Neuronal stem cell (in vitro differentiated cells): Measurements from ENCODE around the gene SERPINA9.
"Not testable (repeated sequence)": the region's sequence is repeated elsewhere in the genome, so short reads cannot be mapped to it uniquely, and the experiment has no call there.

Experiments
- DNase-seq: peaks from one replicate; pipeline ENCODE4 v3.0.0-alpha.2; 2013; ENCODE audit warnings: low spot score
- H2AFZ ChIP-seq: one replicate; pipeline ENCODE4 v1.6.1; 2013; ENCODE audit warnings: mild to moderate bottlenecking, low read length, inconsistent platforms
- H2AK5ac ChIP-seq: 2 replicates; pipeline ENCODE4 v1.6.1; 2013; ENCODE audit warnings: low read depth, mild to moderate bottlenecking, inconsistent platforms, low read length, moderate library complexity, mixed read lengths
- H2BK120ac ChIP-seq: 2 replicates; pipeline ENCODE4 v1.6.1; 2013; ENCODE audit warnings: low read depth, mild to moderate bottlenecking, inconsistent platforms, low read length, moderate library complexity, mixed read lengths
- H2BK12ac ChIP-seq: one replicate; pipeline ENCODE4 v1.6.1; 2013; ENCODE audit warnings: low read length, inconsistent platforms
- H2BK15ac ChIP-seq: 2 replicates; pipeline ENCODE4 v1.6.1; 2013; ENCODE audit warnings: mild to moderate bottlenecking, low read length, inconsistent platforms, mixed read lengths
- H2BK5ac ChIP-seq: one replicate; pipeline ENCODE4 v1.6.1; 2013; ENCODE audit warnings: inconsistent platforms, mild to moderate bottlenecking, low read length, moderate library complexity
- H3K14ac ChIP-seq: one replicate; pipeline ENCODE4 v1.6.1; 2013; ENCODE audit warnings: low read length, inconsistent platforms
- H3K18ac ChIP-seq: 2 replicates; pipeline ENCODE4 v1.6.1; 2013; ENCODE audit warnings: low read length, inconsistent platforms
- H3K23ac ChIP-seq: 2 replicates; pipeline ENCODE4 v1.6.1; 2013; ENCODE audit warnings: low read depth, mild to moderate bottlenecking, mixed read lengths, low read length, inconsistent platforms; ENCODE audit not compliant: poor library complexity
- H3K27ac ChIP-seq: replicated peaks from 3 replicates; pipeline ENCODE4 v1.5.1; 2013; ENCODE audit warnings: low read length, inconsistent platforms
- H3K27me3 ChIP-seq, 3 experiments: 2 replicates each; pipeline ENCODE4 v1.6.1; 2013; ENCODE audit warnings: low read length in 3 of 3, mild to moderate bottlenecking in 2 of 3, inconsistent platforms in 1 of 3, low read depth in 1 of 3, mixed read lengths in 1 of 3, moderate library complexity in 1 of 3; ENCODE audit not compliant: control insufficient read depth in 3 of 3, insufficient read depth in 3 of 3
- H3K36me3 ChIP-seq, 2 donors: replicated peaks in 1 of 2; 2 replicates each; pipeline ENCODE4 v1.6.1; 2013; ENCODE audit warnings: low read length in 2 of 2; ENCODE audit not compliant: control insufficient read depth in 2 of 2, insufficient read depth in 2 of 2
- H3K4ac ChIP-seq: 2 replicates; pipeline ENCODE4 v1.6.1; 2013; ENCODE audit warnings: inconsistent platforms, mild to moderate bottlenecking, low read length, moderate library complexity
- H3K4me1 ChIP-seq, 2 donors: 1 replicate in 1 of 2; 2 replicates in 1 of 2; pipeline ENCODE4 v1.6.1; 2013; ENCODE audit warnings: low read length in 2 of 2, low read depth in 1 of 2; ENCODE audit not compliant: control insufficient read depth in 2 of 2, insufficient read depth in 1 of 2
- H3K4me2 ChIP-seq: one replicate; pipeline ENCODE4 v1.6.1; 2013; ENCODE audit warnings: mild to moderate bottlenecking, low read length, inconsistent platforms; ENCODE audit not compliant: insufficient read depth, poor library complexity, severe bottlenecking
- H3K4me3 ChIP-seq, 2 donors: 2 replicates each; pipeline ENCODE4 v1.5.1; 2013; ENCODE audit warnings: low read length in 2 of 2, mild to moderate bottlenecking in 2 of 2, inconsistent platforms in 1 of 2, moderate library complexity in 1 of 2
- H3K79me1 ChIP-seq: one replicate; pipeline ENCODE4 v1.6.1; 2013; ENCODE audit warnings: low read depth, mild to moderate bottlenecking, inconsistent platforms, low read length, moderate library complexity
- H3K9ac ChIP-seq: one replicate; pipeline ENCODE4 v1.6.1; 2013; ENCODE audit warnings: mild to moderate bottlenecking, low read depth, low read length, inconsistent platforms; ENCODE audit not compliant: poor library complexity
- H3K9me3 ChIP-seq, 2 donors: replicated peaks in 1 of 2; 2 replicates each; pipeline versions ENCODE3 to v1.6.1; 2013; ENCODE audit warnings: low read length in 2 of 2, mild to moderate bottlenecking in 2 of 2, inconsistent platforms in 1 of 2, low read depth in 1 of 2, mixed read lengths in 1 of 2, moderate library complexity in 1 of 2; ENCODE audit not compliant: control insufficient read depth in 2 of 2, insufficient read depth in 1 of 2
- H4K8ac ChIP-seq: one replicate; pipeline ENCODE4 v1.6.1; 2013; ENCODE audit warnings: low read depth, mild to moderate bottlenecking, inconsistent platforms, low read length, moderate library complexity
- H4K91ac ChIP-seq: one replicate; pipeline ENCODE4 v1.6.1; 2013; ENCODE audit warnings: low read length, low read depth, mild to moderate bottlenecking, inconsistent platforms; ENCODE audit not compliant: poor library complexity
- WGBS, 2 donors: extraction: QIAGEN DNeasy Blood & Tissue Kit; methylation state at CpG; one replicate each; pipeline ENCODE4 v1.1.7; 2013; ENCODE audit warnings: missing lambda C conversion rate in 2 of 2, mixed read lengths in 1 of 2; ENCODE audit not compliant: insufficient read length in 2 of 2, insufficient replicate concordance in 1 of 2; ENCODE audit errors: extremely low coverage in 2 of 2; 5-methylcytosine and 5-hydroxymethylcytosine counted together

The SERPINA9 gene

DNA sequence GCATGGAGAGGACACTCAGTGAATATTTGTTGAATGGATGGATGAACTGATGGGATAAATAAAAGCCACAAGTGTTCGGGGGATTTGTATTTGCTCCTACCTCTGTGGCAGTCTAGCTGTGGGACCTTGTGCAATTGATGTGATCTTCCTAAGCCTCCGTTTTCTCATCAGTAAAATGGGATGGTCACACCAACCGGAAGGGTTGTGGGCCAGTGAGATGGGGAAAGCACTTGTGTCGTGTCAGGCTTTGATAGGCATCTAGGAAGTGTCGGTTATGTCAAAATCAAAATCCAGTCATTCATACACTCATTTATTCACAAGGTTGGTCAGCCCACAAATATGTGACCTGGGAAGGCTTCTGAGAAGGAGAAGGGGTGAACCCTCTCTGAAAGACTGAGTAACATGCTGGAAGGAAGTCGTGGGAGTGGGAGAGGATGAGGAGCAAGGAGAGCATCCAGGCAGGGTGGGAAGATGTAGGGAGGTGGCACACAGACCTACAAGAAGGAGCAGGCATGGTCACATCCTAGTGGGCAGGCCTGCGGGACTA is 7.8 kb upstream of the SERPINA9 start:
- Histone ChIP-seq H3K4me2 (no peak overlapping the region), H3K9ac (no peak overlapping the region), H3K27ac (no peak overlapping the region), H3K27me3 (no peaks in the 10 kb centered on the region), H3K4me3 (no peak overlapping the region), H4K8ac (no peak overlapping the region), H2BK12ac (no peak overlapping the region), H3K4ac (no peak overlapping the region), H2BK15ac (no peak overlapping the region), H3K18ac (no peak overlapping the region), H2BK120ac (no peak overlapping the region), H3K9me3 (peaks cover 0 to under 1% of the 10 kb centered on the region in 2 donors), H3K79me1 (no peaks in the 10 kb centered on the region), H3K36me3 (no peaks in the 10 kb centered on the region), H3K23ac (no peak overlapping the region), H4K91ac (no peak overlapping the region), H3K14ac (no peak overlapping the region), H2AK5ac (no peak overlapping the region), H3K4me1 (peaks cover 0 to 6% of the 10 kb centered on the region in 2 donors), H2BK5ac (no peak overlapping the region), H2AFZ (no peak overlapping the region)
- DNase-seq: no peak
- no CpG with 5 or more reads among the region's 7 CpGs for WGBS, 2 donors

DNA sequence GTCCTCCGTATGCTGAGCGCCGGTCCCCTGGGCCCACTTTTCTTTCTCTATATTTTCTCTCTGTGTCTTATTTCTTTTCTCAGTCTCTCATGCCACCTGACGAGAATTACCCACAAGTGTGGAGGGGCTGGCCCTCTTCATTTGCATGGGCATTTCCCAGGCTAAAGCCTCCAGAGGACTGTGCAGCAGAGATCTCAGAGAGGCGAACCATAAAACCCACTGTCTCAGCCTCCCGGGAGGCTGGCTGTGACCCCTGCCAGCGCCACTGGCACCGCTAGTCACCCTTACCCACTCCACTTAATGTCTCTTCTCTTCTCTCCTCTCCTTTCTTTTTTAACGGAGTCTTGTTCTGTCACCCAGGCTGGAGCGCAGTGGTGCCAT is 7.1 kb upstream of the SERPINA9 start:
- Histone ChIP-seq H3K4me2 (no peak overlapping the region), H4K91ac (no peak overlapping the region), H2AFZ (no peak overlapping the region), H3K4me1 (peaks cover 0 to 6% of the 10 kb centered on the region in 2 donors), H2BK15ac (no peak overlapping the region), H3K79me1 (no peaks in the 10 kb centered on the region), H2BK12ac (no peak overlapping the region), H3K9ac (no peak overlapping the region), H2BK120ac (no peak overlapping the region), H4K8ac (no peak overlapping the region), H2BK5ac (no peak overlapping the region), H2AK5ac (no peak overlapping the region), H3K9me3 (peaks cover 0 to 3% of the 10 kb centered on the region in 2 donors), H3K18ac (no peak overlapping the region), H3K23ac (no peak overlapping the region), H3K36me3 (no peaks in the 10 kb centered on the region), H3K4ac (no peak overlapping the region), H3K14ac (no peak overlapping the region), H3K27ac (no peak overlapping the region), H3K27me3 (no peaks in the 10 kb centered on the region), H3K4me3 (no peak overlapping the region)
- no peak for DNase-seq
- no CpG with 5 or more reads among the region's 10 CpGs for WGBS, 2 donors

DNA sequence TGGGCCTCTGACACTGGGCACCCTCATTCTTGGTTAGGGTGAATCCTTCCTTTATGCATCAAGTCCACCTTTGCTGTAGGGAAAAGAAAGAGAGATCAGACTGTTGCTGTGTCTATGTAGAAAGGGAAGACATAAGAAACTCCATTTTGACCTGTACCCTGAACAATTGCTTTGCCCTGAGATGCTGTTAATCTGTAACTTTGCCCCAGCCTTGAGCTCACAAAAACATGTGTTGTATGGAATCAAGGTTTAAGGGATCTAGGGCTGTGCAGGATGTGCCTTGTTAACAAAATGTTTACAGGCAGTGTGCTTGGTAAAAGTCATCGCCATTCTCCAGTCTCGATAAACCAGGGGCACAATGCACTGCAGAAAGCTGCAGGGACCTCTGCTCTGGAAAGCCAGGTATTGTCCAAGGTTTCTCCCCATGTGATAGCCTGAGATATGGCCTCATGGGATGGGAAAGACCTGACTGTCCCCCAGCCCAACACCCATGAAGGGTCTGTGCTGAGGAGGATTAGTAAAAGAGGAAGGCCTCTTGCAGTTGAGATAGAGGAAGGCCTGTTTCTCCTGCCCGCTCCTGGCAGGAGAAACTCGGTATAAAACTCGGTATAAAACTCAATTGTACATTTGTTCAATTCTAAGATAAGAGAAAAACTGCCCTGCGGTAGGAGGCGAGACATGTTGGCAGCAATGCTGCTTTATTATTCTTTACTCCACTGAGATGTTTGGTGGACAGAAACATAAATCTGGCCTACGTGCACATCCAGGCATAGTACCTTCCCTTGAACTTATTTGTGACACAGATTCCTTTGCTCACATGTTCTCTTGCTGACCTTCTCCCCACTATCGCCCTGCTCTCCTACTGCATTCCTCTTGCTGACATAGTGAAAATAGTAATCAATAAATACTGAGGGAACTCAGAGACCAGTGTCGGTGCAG is 6.4 kb upstream of the SERPINA9 start:
- H3K4me1 ChIP-seq, H3K36me3 ChIP-seq, H2AFZ ChIP-seq, H2BK12ac ChIP-seq, H3K79me1 ChIP-seq, H2BK15ac ChIP-seq, H3K9me3 ChIP-seq, H2BK120ac ChIP-seq, H2BK5ac ChIP-seq, DNase-seq, H3K27ac ChIP-seq, H3K18ac ChIP-seq, H2AK5ac ChIP-seq, H3K4me3 ChIP-seq, H4K91ac ChIP-seq, H3K14ac ChIP-seq, H3K9ac ChIP-seq, H3K4ac ChIP-seq, H3K4me2 ChIP-seq, H4K8ac ChIP-seq, H3K23ac ChIP-seq, H3K27me3 ChIP-seq: not testable (repeated sequence)
- no CpG with 5 or more reads among the region's 10 CpGs for WGBS, 2 donors

DNA sequence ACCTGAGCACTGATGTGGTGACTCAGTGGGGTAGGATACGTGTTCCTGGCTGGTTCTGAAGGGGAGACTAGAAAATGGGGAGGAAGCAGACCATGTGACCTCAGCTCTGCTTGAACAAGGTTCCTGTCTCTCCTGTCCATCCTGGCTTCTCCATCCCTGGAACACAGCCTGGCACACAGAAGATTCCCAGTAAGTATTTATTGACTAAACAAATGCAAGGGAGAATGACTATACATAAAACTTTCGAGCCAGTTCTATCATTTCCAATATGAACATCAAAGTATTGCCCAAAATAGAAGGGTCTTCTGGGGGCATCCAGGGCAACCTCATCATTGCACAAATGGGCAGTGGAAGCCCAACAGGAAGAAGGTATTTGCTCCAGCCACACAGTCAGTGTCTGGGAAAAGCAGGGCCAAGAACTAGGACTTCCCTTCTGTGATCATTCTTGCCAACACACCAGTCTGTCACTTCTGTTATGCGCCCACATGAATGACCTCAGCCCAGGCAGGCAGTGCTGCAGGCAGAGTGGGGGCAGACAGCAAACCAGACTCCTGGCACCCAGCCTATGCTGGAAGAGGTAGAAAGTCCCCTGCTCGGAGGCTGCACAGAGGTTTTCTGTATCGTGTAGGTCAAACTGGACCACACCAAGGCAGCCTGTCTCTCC is 5.6 kb upstream of the SERPINA9 start:
- H2AK5ac ChIP-seq: no peak overlapping the region
- H3K23ac ChIP-seq: no peak overlapping the region
- no peak overlapping the region for H3K4ac ChIP-seq
- no peak overlapping the region for H3K4me2 ChIP-seq
- no CpG with 5 or more reads among the region's 5 CpGs for WGBS, 2 donors
- peaks cover 0 to 3% of the 10 kb centered on the region in 2 donors for H3K9me3 ChIP-seq
- no peak overlapping the region for H2BK12ac ChIP-seq
- H3K9ac ChIP-seq: no peak overlapping the region
- H3K4me1 ChIP-seq: peaks cover 0 to 3% of the 10 kb centered on the region in 2 donors
- no peak overlapping the region for H4K91ac ChIP-seq
- H4K8ac ChIP-seq: no peak overlapping the region
- H2BK5ac ChIP-seq: no peak overlapping the region
- H2BK15ac ChIP-seq: no peak overlapping the region
- no peak overlapping the region for H3K18ac ChIP-seq
- no peak overlapping the region for H2AFZ ChIP-seq
- DNase-seq: no peak
- no peak overlapping the region for H3K27ac ChIP-seq
- H3K79me1 ChIP-seq: no peaks in the 10 kb centered on the region
- no peak overlapping the region for H3K14ac ChIP-seq
- H2BK120ac ChIP-seq: no peak overlapping the region
- no peaks in the 10 kb centered on the region for H3K27me3 ChIP-seq
- H3K4me3 ChIP-seq: no peak overlapping the region
- no peaks in the 10 kb centered on the region for H3K36me3 ChIP-seq
